Left ventricle myocardium inferior (tissue), 1 donor: Measurements from ENCODE around the gene STARD10. TPM values are rescaled to one million over a fixed set of nuclear protein-coding genes. Genes with fewer than 3 reads are reported as not detected.
A peak's percentile ranks its signal among the peaks of the same experiment; 100 is the strongest.

Experiments
- DNase-seq: peaks from one replicate; pipeline ENCODE4 v3.0.0-alpha.2; 2020
- H3K27ac ChIP-seq: fragments of 200-600 bp; replicated peaks from 2 replicates; pipeline ENCODE4 v1.8.0; 2021
- H3K27me3 ChIP-seq: fragments of 200-600 bp; 2 replicates; pipeline ENCODE4 v1.8.0; 2021; ENCODE audit warnings: low read depth
- H3K36me3 ChIP-seq: fragments of 200-600 bp; 2 replicates; pipeline ENCODE4 v1.8.0; 2021
- H3K4me1 ChIP-seq: fragments of 200-600 bp; 2 replicates; pipeline ENCODE4 v1.8.0; 2021
- H3K4me3 ChIP-seq: fragments of 200-600 bp; 2 replicates; pipeline ENCODE4 v1.8.0; 2021; ENCODE audit warnings: mild to moderate bottlenecking, moderate library complexity
- H3K9me3 ChIP-seq: fragments of 200-600 bp; replicated peaks from 2 replicates; pipeline ENCODE4 v1.8.0; 2021
- intact Hi-C: fragments of 100-400 bp; cut with micrococcal nuclease; formaldehyde crosslinking; loops from one replicate; pipeline ENCODE4 v1.11.0; 2022
- long read RNA-seq: library from polyadenylated mRNA; unstranded; transcript quantifications from one replicate; pipeline ENCODE4 v2.0.0, GENCODE V29; 2021
- total RNA-seq: library from RNA; stranded (reverse); fragmentation: NEBNext Ultra II Directional; extraction: Animal tissue kit (Norgen Biotek cat#: 25700); gene quantifications from one replicate; pipeline ENCODE4 v1.2.1, GENCODE V29; 2021
- TF ChIP-seq, protein P1 (sequence below): fragments of 200-600 bp; IDR thresholded peaks from 2 replicates; pipeline ENCODE4 v1.8.0; 2021; ENCODE audit warnings: antibody characterized with exemption, mild to moderate bottlenecking, borderline replicate concordance
- donor health status: DM: no; HTN: yes; CAD: no; lungs with severe emphysema.

STARD10 gene, protein sequence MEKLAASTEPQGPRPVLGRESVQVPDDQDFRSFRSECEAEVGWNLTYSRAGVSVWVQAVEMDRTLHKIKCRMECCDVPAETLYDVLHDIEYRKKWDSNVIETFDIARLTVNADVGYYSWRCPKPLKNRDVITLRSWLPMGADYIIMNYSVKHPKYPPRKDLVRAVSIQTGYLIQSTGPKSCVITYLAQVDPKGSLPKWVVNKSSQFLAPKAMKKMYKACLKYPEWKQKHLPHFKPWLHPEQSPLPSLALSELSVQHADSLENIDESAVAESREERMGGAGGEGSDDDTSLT
- 93.6 TPM for total RNA-seq
- long read RNA-seq, transcript STARD10-220 (7 exons, 1,085 nt), result minor isoform, 14 of 159 reads
- long read RNA-seq, transcript STARD10-210 (7 exons, 1,100 nt), result major isoform, 85 of 159 reads
- long read RNA-seq, transcript STARD10-217 (3 exons, 506 nt), result minor isoform, 25 of 159 reads
- long read RNA-seq, partial matches to known transcripts, result 6 of 159 reads
- long read RNA-seq, other reads (novel, unspliced or antisense), result 27 of 159 reads

DNA sequence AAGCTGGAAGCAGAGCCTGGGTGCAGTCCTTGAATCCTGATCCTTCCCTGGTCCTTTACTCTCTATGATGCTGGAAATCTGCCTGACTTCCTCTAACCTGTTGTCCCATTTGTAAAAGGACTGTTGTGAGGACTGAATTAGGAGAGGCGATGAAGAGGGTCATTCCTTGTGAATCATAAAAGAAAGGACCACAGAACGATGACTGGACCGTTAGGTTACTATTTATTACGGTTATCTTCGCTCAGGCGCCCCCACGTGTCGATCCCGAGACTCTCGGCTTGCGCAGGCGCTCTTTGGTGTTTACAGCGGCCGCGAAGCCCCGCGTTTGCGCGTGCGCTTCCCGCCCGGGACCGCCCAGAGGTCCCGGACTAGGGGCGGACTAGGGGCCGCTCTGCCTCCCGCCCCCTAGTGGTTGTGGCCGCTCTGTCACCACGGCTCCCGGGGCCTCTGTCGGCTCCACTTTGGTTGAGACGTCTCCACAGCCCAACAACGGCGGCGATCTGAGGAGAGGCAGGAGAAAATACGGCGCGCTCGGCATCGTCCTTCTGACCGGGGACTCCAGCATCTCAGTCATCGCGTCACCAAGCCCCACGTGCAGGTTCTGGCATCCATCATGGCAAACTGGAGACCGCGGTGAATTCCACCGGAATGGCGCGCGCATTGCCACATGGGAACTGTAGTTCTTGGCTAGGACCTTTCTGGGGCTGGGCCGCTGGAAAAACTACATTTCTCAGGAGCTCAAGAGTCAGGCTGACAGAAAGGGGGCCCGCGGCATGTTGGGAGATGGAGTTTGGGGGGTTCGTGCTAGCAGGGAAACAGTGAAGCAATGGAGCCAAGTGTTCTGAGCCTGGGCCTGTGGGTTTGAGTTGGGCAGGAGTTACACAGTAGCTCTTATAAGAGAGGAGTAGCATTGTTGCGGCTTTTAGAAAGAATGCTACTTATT is at the start of gene STARD10:
TSS of gene STARD10 (minus strand) at position 623 of the 943 bp plus-strand sequence. CDS start 12,866 bp downstream, outside the sequence.
- intact Hi-C loops, result loop anchor here (5.0 kb wide), 1 partner anchor 66 kb away; no protein-coding TSS in a partner anchor
- TF ChIP-seq, protein P1, sequence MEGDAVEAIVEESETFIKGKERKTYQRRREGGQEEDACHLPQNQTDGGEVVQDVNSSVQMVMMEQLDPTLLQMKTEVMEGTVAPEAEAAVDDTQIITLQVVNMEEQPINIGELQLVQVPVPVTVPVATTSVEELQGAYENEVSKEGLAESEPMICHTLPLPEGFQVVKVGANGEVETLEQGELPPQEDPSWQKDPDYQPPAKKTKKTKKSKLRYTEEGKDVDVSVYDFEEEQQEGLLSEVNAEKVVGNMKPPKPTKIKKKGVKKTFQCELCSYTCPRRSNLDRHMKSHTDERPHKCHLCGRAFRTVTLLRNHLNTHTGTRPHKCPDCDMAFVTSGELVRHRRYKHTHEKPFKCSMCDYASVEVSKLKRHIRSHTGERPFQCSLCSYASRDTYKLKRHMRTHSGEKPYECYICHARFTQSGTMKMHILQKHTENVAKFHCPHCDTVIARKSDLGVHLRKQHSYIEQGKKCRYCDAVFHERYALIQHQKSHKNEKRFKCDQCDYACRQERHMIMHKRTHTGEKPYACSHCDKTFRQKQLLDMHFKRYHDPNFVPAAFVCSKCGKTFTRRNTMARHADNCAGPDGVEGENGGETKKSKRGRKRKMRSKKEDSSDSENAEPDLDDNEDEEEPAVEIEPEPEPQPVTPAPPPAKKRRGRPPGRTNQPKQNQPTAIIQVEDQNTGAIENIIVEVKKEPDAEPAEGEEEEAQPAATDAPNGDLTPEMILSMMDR, result peak; percentile 97
- H3K4me1 ChIP-seq, result peaks cover 41% of the 10 kb centered on the region
- peak; percentile 95 for DNase-seq
- H3K27me3 ChIP-seq, result no peaks in the 10 kb centered on the region
- H3K4me3 ChIP-seq, result peak within 1 kb of the TSS; percentile 79
- H3K9me3 ChIP-seq, result no peaks in the 10 kb centered on the region
- H3K27ac ChIP-seq, result peak within 1 kb of the TSS; percentile 97
- H3K36me3 ChIP-seq, result no peaks in the 10 kb centered on the region

DNA sequence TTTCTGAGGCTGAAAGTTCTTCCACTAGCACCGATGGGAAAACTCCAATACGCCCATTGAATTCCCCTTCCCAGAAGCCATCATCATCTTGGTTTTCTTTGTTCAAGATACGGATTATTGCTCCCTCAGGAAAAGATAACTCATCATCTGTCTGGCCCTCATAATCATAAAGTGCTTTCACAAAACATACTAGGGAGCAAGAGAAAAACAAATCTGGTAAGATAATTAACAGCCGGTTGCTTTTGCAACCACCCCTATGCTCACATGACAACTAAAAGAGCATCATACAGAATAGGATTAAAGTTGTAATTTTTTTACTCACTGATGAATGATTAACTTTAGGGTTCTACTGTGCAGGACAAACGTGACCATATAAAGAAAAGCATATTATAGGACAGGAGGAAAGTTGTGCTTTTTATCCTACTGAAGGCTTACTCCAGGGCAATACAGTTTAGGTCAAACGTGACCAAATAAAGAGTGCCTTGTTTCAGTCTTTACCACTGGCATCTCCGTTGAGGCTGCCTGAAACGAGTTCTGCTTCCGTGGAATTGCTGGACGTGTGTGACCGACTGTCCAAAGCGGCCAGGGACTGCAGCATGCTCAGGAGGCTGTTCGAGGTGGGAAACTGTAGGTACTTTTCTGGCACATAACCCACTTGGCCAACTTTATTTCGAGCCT is 48.9 kb upstream of the STARD10 start:
- intact Hi-C loops, result no loop called here
- H3K4me1 ChIP-seq, result peaks cover 66% of the 10 kb centered on the region
- peak overlapping the region; percentile 84 for H3K27ac ChIP-seq
- peaks cover 45% of the 10 kb centered on the region for H3K36me3 ChIP-seq
- no peak for DNase-seq
- no peaks in the 10 kb centered on the region for H3K27me3 ChIP-seq
- no peaks in the 10 kb centered on the region for H3K9me3 ChIP-seq
- H3K4me3 ChIP-seq, result no peak overlapping the region
- TF ChIP-seq, protein P1, result no peak

DNA sequence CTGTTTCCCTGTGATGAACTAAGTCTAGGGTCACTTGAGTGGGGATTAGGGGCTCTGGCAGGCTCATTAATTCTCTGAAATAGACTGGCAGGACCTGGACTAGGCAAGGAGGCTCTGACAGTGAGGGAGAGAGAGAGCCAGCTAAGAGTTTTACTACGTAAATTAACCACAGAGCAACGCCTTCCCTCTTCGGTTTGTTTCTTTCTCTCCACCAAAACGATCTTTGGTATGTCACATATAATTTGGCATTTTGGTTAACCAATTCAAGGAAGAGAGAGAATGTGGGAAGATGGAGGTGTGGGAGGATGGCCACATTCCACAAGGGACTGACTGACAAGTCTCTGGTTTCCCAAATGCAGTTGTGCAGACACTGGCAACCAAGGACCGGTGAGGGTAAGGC is 48.3 kb upstream of the STARD10 start:
- H3K36me3 ChIP-seq, result peaks cover 52% of the 10 kb centered on the region
- TF ChIP-seq, protein P1, result no peak
- peaks cover 73% of the 10 kb centered on the region for H3K4me1 ChIP-seq
- no peaks in the 10 kb centered on the region for H3K9me3 ChIP-seq
- no peaks in the 10 kb centered on the region for H3K27me3 ChIP-seq
- intact Hi-C loops, result no loop called here
- peak overlapping the region; percentile 84 for H3K27ac ChIP-seq
- DNase-seq, result no peak
- H3K4me3 ChIP-seq, result no peak overlapping the region

DNA sequence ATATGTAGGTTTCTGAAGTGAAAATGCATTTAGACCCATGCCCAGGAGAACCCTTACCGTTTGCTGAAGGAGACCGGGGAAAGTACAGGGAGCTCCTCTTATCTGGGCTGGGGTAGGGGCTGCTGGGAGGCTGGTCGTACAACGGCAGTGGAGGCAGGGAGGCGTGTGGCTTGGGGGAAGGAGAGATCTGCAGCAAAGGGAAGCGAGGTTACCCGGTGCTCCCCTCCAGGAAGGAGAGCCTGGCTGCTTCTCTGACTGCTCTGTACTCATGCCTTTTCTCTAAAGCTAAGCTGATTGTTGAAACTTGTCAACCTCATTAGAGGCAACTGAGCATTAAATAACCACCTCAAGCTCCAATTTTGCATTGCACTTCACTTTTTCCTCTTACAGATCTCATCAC is 47.5 kb upstream of the STARD10 start:
- DNase-seq, result no peak
- Histone ChIP-seq H3K9me3 (no peaks in the 10 kb centered on the region), H3K36me3 (peaks cover 52% of the 10 kb centered on the region), H3K4me1 (peaks cover 80% of the 10 kb centered on the region), H3K27ac (peak overlapping the region; percentile 84), H3K27me3 (no peaks in the 10 kb centered on the region), H3K4me3 (no peak overlapping the region)
- TF ChIP-seq, protein P1, result no peak
- intact Hi-C loops, result no loop called here

DNA sequence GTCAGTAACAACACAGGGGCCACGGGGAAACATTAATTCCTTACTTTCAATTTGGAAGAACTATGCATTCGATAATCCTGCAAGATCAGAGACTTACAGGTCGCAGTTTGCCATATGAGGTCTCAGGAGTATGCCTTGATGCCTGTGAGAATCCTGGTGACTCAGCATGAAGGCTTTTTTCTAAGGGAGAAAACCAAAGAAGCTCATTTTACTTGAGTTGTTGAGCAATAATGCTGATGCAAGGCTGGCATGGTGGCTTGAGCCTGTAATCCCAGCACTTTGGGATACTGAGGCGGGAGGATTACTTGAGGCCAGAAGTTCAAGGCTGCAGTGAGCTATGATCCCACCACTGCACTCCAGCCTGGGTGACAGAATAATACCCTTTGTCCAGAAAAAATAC is 46.9 kb upstream of the STARD10 start:
- Histone ChIP-seq H3K4me3 (no peak overlapping the region), H3K4me1 (peaks cover 86% of the 10 kb centered on the region), H3K9me3 (no peaks in the 10 kb centered on the region), H3K36me3 (peaks cover 52% of the 10 kb centered on the region), H3K27ac (peak overlapping the region; percentile 84), H3K27me3 (no peaks in the 10 kb centered on the region)
- DNase-seq, result no peak
- TF ChIP-seq, protein P1, result no peak
- intact Hi-C loops, result no loop called here
